GM10266 (cell line): ENCODE measurements around the gene CCNA2.
A peak's percentile ranks its signal among the peaks of the same experiment; 100 is the strongest.

Source experiments
- DNase-seq: peaks from one replicate; pipeline ENCODE4 v3.0.0; 2012; ENCODE audit errors: extremely low spot score
- CTCF ChIP-seq: IDR thresholded peaks from 2 replicates; pipeline ENCODE4 v1.5.1; 2012; ENCODE audit warnings: mild to moderate bottlenecking, low read depth; ENCODE audit not compliant: control insufficient read depth, insufficient read depth; ENCODE audit errors: missing control alignments

Gene CCNA2

DNA sequence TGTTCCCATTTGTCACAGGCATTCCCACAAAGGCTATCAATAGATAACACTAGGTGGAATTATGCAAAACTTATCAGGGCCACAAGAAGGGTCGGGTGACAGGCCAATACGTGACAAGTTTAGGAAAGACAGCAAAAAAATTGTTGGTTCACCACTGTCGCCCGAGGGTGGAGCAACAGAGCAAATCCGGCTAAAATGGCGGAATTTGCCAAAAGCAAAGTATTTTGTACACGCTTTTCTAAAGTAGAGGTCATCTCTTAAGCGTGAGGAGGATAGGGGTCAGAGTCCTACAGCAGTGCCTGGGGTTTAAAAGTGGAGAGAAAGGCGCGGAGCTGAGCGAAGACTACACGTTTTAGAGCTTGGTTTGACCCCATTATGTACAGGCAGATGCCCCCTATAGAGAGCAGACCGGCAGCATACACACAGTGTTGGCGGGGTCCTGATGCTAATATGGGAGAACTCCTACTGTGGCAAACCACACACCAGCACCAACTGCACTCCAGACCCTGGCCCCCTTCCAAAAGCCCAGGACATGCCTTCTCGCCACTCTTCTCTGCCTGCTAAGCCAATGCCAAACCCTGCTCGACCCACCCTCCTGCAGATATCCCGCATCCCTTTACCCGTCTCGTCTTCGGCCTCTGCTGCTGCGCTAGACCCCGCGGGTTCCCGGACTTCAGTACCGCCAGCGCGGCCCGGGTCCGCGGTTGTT lies 733 bp downstream of the CCNA2 start:
- peak; percentile 48 for DNase-seq
- peak; percentile 21 for TF ChIP-seq CTCF

GRCh38 chr4:121822047-121822446 lies 1.6 kb downstream of the CCNA2 start:
- DNase-seq: no peak

GRCh38 chr4:121819216-121819965 lies 4.3 kb downstream of the CCNA2 start:
- no peak for DNase-seq
- TF ChIP-seq CTCF: no peak

More at GRCh38 chr4:121822047-121822446, 1.6 kb downstream of the CCNA2 start:
- TF ChIP-seq CTCF: no peak

DNA sequence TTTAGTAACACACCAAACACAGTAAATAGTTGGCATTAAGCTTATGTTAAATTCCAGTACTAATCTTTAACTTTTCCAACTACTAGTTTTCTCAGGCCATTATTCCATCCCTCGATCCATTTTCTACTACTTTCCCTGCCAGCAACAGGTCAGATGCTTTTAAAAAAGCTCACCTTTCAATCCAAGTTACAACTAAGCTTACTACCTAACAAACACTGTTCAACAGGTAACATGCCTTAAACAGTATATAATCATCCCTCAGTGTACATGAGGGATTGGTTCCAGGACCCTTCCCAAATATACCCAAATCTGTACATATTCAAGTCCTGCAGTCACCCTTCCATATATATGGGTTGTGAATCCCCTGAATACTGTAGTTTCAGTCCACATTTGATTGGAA lies 5.5 kb downstream of the CCNA2 start:
- TF ChIP-seq CTCF: no peak
- DNase-seq: no peak

DNA sequence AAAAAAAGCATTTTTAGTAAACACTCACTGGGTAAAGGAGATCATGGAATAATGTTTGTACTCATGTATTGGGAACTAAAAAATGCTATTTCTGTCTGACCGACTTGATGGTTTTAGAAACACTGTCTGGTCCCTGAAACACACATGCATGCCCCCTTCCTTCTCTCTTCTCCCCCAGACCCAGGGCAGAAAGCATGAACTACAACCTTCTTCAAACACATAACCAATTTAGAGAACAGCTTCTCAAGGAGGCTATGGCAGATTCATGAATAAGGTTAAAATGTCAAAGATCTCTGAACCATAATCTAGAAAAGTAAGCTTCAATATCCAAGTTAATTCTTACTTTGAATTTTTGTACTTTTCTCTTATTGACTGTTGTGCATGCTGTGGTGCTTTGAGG lies 6.0 kb downstream of the CCNA2 start:
- TF ChIP-seq CTCF: no peak
- no peak for DNase-seq

GRCh38 chr4:121817006-121817405 lies 6.7 kb downstream of the CCNA2 start:
- no peak for TF ChIP-seq CTCF

DNA sequence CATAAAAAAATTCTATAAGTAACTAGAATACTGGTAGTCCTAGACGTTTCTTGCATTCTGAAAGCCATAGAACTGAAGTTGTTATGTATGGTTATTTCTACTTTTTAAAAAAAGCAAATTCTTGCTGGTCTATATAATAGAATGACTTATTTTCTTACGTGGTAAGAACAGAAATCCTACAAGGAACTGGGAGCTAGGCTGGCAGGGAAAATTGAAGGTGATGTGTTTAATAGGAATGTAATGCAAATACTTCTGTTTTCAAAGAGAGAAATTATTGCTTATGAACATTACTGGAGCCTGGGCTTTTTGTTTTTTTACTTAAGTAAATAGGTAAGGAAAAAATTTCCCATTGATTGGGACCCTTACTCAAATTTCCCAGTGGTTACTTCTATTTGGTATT lies 8.9 kb downstream of the CCNA2 start:
- no peak for DNase-seq
- TF ChIP-seq CTCF: no peak

More at GRCh38 chr4:121817006-121817405, 6.7 kb downstream of the CCNA2 start:
- no peak for DNase-seq
